GM20431 (cell line): ENCODE data around the gene TGFBI.
"Not testable (repeated sequence)": the region's sequence is repeated elsewhere in the genome, so short reads cannot be mapped to it uniquely, and the experiment has no call there.

ENCODE experiments used
- in situ Hi-C: fragments of 300-500 bp; cut with MseI, MboI; formaldehyde crosslinking; loops from one replicate; pipeline ENCODE4 v1.15.0; 2020; ENCODE audit warnings: low sequenced_read_pairs; ENCODE audit not compliant: unreplicated experiment

The TGFBI gene

DNA sequence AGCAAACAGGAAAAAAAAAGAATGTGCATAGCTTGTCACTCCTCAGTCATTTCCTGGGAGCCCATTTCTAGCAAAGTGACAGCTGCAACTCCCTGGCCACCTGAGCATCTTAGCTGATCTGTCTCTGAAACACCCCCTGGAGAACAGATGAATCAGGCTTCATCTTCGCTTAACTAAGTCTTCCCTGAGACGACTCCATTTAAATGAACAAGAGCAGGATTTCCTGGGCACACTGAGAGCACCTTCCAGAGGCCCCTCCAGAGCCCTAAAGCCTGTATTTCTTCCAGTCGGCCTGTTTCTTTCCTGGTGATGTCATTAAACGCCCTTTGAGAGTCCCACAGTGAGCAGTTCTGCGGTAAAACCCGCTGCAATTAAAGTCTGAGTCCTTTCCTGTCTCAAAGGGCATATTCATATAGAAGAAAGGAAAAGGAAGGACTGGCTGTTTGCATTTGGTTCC is 13.9 kb downstream of the TGFBI start:
- in situ Hi-C loops: no loop called here

DNA sequence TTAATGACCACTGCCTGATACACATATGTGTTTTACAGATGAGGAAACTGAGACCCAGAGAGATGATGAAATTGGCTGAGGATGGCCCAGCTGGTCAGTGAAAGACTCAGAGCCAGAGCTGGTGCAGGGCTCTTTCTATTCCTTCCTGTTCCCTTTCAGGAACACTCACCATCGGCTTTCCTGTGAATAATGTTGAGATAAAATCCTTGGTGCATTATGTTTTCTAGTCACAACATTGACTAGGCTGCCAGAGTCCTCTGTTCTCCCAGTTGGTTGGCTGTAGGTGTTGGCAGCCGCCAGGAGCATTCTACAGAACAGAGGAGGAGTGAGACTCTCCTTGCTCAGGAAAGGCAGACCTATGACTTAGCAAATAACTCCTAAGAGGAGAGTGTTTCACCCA is 14.8 kb downstream of the TGFBI start:
- in situ Hi-C loops: no loop called here

DNA sequence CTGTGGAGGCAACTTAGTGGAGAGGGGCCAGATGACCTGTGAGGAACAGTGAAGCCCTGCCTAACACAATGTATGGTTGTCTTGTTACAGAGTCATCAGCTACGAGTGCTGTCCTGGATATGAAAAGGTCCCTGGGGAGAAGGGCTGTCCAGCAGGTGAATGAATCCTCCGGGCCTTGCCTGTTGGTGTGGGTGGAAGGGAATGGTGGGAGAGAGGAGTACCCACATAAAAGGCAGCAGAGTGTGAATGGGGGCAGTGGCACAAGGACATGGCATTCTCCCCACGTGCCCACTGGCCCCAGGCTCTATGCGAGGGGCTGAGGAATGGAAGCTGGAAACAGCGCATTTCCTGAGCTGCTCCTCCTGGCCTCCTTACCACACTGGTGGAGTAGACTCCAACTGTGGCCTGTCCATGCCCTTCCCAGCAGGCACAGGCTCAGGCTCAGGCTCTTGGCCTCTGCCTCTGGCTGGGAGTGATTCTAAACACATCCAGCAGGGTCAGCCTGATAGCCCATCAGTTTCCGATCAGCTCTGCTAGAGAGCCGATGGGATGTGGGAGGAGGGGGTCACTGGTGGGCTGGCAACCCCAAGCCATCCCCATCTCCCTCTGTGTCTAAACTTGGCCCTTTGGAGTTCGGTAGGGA is 15.3 kb downstream of the TGFBI start:
- in situ Hi-C loops: no loop called here

DNA sequence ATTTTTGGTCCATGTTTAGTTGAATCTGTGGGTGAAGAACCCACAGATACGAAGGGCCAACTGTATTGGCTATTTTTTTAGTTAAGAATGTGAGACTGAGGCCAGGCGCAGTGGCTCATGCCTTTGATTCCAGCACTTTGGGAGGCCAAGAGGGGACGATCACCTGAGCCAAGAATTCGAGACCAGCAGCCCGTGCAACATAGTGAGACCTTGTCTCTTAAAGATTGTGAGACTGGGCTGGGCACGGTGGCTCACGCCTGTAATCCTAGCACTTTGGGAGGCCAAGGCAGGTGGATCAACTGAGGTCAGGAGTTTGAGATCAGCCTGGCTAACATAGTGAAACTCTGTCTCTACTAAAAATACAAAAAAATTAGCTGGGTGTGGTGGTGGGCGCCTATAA is 16.2 kb downstream of the TGFBI start:
- in situ Hi-C loops: not testable (repeated sequence)

DNA sequence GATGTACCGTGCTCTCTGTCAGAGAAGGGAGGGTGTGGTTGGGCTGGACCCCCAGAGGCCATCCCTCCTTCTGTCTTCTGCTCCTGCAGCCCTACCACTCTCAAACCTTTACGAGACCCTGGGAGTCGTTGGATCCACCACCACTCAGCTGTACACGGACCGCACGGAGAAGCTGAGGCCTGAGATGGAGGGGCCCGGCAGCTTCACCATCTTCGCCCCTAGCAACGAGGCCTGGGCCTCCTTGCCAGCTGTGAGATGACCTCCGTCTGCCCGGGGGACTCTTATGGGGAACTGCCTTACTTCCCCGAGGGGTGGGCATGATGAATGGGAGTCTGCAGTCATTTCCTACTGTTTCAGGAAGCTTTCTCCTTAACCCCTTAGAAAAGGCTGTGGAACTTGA is 17.5 kb downstream of the TGFBI start:
- in situ Hi-C loops: no loop called here

DNA sequence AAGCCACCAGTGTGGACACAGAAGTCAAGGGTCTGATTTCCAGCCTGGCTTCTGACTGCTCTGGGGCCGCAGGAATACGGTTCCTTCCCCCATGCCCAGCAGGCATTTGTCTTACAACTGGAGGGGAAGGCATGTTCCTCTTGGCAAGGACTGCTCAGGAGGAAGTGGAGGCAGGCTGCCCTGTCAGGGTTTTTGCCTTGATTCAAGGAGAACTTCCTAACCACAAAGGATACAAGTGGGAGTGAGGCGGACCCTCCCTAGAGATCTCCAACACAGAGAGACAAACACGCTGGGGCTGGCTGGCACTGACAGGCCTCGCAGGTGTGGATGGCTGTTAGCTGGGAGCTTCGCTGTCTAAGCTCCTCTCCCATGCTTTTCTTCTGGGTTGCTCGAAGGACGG is 19.1 kb downstream of the TGFBI start:
- in situ Hi-C loops: no loop called here

DNA sequence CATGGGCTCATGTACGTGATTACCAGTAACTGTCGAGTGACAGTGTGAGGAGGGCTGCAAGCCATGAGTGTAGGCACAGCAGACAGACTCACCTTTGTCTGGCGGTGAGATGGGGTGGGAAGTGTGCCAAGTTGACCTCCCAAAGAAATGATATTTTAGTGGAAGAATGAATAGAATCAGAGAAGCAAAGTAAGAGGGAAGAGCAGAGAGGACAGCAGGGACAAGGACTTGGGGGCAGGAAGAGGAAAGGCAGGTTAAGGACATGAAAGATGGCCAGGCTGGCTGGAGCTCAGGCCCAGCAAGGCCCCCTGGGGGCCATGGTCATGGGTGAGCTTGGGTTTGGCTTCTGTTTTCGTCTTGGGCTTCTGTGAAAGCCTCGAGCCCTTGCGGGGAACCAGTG is 20.2 kb downstream of the TGFBI start:
- in situ Hi-C loops: no loop called here

DNA sequence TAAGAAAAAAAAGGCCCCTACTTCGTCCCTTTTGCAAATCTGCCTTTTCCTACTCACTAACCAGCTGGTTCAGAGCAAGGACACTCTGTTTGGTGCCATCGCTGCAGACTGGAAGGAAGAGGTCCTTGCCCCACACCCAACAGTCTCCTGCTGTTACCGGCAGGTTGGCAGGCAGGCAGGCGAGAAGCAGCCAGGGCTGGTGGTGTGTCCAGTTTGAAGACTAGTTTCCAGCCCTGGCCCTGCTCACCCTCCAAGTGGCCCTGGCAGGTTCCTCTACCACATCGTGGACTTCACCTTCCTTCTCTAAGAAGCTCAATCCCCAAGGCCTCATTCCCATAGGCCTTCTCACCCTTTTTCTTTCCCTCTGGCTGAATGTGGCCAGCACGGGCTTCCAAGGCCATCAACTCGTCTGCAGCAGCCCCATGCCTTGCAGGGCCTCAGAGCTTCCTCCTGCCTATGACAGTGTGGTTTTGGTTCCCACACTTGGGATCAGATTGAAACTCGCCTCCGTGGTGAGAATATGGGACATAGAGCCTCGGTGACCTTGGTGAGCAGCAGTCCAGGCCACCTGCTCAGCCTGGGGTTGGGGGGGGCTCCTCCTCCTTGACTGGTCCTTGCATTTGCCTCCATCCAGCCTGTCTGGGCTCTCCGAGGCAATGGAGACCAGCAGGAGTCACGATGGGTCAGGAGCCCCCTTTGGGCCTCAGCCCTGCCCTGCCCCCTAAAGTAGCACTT is 22.9 kb downstream of the TGFBI start:
- in situ Hi-C loops: loop anchor here (25.0 kb wide), 1 partner anchor 89 kb away; the partner anchor contains the start of gene LECT2

DNA sequence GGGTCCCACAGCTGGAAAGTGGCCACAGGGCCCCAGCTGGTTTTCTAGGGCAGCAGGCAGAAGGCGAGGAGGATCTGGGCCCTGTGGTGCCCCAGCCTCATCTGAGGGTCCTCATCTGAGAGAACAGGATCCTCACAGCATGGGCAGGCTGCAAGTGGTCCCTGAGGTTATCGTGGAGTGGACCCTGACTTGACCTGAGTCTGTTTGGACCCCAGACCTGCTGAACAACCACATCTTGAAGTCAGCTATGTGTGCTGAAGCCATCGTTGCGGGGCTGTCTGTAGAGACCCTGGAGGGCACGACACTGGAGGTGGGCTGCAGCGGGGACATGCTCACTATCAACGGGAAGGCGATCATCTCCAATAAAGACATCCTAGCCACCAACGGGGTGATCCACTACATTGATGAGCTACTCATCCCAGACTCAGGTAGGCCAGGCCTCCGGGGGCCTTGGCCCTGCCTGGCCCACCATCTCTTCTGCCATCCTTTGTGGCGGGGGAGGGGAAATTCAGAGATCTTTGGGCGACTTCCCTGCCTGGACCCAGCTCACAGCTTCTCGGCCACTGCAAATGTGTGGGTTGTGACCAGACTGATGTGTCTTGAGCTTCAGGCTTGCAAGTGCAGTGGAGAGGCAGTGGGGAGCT is 24.0 kb downstream of the TGFBI start:
- in situ Hi-C loops: loop anchor here (25.0 kb wide), 1 partner anchor 91 kb away; the partner anchor contains the start of gene LECT2

- in situ Hi-C loops: loop anchor here (25.0 kb wide), 1 partner anchor 91 kb away; the partner anchor contains the start of gene LECT2
Measured at GRCh38 chr5:136053336-136054141, 24.8 kb downstream of the TGFBI start.

DNA sequence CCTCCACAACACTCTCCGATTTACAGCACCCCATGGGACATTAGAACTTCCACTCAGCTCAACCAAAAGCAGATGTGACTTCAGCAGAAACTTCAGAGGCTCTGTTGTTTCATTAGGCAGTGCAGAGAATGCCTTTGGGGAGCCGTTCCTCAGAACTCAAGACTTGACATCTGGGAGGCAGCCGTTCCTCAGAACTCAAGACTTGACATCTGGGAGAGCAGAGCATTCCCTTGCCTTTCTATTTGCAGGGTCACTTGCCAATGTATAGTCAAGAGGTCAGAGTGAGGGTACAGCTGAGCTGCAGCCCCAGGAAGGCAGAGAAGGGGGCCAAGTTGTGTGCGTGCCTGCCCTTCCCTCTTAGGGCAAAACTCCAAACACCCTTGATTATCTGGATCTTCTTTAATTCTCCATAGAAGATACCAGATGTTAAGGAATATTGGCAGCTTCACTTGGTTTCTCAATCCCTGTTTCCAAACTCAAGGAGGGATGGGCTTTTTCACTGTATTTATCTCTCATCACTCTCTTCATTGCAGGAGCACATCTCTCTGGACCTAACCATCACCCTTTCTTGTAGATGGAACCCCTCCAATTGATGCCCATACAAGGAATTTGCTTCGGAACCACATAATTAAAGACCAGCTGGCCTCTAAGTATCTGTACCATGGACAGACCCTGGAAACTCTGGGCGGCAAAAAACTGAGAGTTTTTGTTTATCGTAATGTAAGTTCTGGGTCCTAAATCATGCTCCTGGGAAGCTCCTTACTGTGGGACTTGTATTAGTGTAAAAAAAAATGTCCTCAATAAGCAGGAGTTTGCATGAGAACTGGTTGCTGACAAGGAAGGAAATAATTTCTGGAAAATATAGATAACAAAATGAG is 25.6 kb downstream of the TGFBI start:
- in situ Hi-C loops: loop anchor here (25.0 kb wide), 1 partner anchor 92 kb away; the partner anchor contains the start of gene LECT2

GRCh38 chr5:136055612-136056309 is 27.0 kb downstream of the TGFBI start:
- in situ Hi-C loops: loop anchor here (25.0 kb wide), 1 partner anchor 93 kb away; the partner anchor contains the start of gene LECT2

GRCh38 chr5:136056336-136056735 is 27.5 kb downstream of the TGFBI start:
- in situ Hi-C loops: loop anchor here (25.0 kb wide), 1 partner anchor 94 kb away; the partner anchor contains the start of gene LECT2

GRCh38 chr5:136056771-136057335 is 28.1 kb downstream of the TGFBI start:
- in situ Hi-C loops: loop anchor here (25.0 kb wide), 1 partner anchor 95 kb away; the partner anchor contains the start of gene LECT2

GRCh38 chr5:136057401-136058038 is 28.7 kb downstream of the TGFBI start:
- in situ Hi-C loops: loop anchor here (25.0 kb wide), 1 partner anchor 95 kb away; the partner anchor contains the start of gene LECT2

GRCh38 chr5:136058039-136058971 is 29.5 kb downstream of the TGFBI start:
- in situ Hi-C loops: loop anchor here (25.0 kb wide), 1 partner anchor 96 kb away; the partner anchor contains the start of gene LECT2
